Amniotic stem cell (primary cell): ENCODE data around the gene CEP170B.
"Not testable (repeated sequence)": the region's sequence is repeated elsewhere in the genome, so short reads cannot be mapped to it uniquely, and the experiment has no call there.

Experiments used
- DNase-seq: peaks from one replicate; lab custom pipeline; 2025; lab: John Stamatoyannopoulos, UW

The CEP170B gene

DNA sequence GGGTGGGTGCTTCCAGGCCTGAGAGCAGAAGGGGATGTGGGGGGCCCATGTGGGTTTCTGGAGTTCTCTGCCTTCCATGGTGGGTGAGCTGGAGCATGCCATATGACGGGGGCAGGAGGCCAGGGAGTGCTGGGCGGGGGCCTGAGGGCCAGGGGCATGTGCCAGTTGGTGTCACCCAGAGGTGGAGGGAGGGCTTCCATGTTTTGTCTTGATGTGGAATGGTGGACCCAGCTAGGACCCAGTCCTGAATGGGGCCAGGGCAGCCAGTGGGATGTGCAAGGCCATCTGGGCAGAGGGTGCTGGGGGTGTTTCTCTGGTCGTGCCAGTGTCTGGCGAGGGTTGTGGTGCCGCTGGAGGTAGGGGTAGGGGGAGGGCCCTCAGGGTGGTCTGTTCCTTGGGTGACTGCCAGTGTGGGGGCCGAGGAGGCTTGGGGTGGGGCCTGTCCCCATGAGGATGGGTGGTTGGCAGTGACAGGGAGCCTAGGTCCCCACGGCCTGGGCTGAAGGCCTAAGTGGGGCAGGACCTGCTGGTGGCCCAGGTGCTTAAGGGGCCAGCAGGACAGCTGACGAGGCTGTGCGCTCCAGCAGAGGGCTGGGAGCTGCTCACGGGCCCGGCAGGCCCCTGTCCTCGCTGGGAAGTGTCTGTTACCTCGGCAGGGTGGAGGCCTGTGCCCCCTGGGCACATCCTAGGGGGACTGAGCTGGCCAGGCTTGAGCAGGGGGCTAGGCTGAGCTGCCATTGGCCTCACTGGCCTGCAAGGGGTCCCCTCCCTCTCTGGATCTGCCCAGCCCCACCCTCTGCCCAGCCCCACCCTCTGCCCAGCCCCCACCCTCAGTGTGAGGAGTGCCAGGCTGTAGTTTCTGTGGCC lies 26.8 kb downstream of the CEP170B start:
- no peak for DNase-seq

DNA sequence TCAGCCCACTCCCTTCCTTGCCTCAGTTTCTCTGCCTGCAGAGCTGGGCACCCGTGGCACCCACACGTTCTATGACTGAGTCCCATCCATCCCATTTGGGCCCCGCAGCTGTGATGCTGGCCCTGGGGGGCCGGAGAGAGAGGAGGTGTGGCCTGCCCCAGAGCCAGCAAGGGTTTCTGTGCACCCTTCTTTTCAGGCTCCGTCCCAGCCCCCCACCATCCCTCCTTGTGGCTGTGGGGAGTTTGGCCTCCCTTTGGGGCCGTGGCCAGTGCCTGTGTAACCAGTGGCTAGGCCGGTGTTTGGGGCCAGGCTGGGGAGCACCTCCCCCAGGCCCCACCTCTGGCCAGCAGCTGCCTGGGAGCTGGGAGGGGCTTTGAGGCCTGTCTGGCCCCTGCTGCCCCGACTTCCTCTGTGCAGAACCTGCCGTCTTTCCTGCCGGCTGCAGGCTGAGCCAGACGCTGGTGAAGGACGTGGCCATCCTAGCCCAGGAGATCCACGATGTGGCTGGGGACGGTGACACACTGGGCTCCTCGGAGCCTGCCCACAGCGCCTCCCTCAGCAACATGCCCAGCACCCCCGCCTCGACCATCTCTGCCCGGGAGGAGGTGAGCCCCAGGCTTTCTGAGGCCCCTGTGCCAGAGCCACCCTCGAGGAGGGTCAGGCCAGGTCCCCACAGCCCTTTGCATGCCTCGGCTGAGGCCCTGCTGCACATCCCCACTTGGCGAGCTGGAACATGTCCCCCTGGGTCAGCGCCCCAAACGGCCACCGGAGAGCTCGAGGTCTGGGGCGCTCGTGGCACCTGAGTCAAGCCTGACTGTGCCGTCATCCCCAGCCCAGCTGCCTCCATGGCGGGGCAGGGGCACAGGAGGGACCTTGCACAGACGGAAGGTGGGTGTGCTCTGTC lies 27.7 kb downstream of the CEP170B start:
- no peak for DNase-seq

DNA sequence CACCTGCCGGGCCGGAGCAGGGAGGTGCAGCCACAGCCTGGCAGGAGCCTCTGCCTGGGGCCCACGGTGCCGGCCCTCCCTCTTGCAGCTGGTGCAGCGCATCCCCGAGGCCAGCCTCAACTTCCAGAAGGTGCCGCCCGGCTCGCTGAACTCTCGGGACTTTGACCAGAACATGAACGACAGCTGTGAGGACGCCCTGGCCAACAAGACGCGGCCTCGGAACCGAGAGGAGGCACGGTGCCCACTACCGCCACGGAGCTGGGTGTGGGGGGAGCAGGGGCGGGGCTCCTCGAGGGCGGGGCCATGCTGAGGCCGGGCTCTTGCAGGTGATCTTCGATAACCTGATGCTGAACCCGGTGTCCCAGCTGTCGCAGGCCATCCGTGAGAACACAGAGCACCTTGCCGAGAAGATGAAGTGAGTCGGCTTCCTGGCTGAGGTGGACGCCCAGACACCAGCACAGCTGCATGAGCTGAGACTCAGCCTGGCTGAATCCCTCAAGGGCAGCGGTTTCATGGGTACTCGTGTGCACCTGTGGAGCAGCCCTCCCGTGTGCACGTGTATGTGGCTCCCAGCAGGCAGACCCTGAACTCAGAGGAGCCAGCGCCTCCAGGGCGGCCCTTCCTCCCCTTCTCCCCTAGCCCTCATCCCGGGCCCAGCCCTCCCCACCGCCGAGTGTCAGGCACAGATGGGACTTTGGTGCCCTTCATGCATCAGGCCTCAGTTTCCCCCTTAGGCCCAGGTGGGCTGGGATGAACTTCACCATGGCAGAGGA lies 28.6 kb downstream of the CEP170B start:
- no peak for DNase-seq

DNA sequence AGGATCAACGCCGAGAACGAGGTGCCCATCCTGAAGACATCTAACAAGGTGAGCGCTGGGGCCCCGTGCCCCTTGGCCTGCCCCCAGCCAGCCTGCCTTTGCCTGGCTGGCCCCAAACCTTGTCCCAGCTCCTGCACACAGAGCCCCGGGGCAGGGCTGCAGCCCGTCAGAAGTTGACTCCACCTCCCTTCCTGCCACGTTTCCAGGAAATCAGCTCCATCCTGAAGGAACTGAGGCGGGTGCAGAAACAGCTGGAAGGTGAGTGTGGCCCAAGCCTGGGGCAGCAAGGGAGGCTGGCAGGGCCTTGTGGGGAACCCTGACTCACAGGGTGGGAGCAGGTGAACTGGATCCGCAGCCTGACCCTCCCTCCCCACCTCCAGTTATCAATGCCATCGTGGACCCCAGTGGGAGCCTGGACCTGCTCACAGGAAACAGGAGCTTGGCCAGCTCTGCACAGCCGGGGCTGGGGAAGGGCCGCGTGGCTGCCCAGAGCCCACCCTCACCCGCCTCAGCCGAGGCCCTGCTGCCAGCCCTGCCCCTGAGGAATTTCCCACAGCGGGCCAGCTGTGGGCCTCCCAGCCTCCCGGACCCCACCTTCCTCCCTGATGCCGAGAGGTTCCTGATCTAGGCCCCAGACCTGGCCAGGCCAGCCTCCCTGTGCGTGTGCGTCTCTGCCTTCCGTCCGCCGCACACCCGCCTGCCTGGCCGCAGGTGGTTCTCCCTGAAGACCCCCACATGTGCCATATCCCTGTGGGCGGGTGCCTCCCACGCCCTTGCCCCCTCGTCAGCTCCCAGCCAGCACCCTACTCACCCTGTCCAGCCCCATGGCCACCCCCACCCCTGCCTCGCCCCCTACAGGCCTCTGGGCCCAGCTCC lies 29.5 kb downstream of the CEP170B start:
- no peak for DNase-seq

DNA sequence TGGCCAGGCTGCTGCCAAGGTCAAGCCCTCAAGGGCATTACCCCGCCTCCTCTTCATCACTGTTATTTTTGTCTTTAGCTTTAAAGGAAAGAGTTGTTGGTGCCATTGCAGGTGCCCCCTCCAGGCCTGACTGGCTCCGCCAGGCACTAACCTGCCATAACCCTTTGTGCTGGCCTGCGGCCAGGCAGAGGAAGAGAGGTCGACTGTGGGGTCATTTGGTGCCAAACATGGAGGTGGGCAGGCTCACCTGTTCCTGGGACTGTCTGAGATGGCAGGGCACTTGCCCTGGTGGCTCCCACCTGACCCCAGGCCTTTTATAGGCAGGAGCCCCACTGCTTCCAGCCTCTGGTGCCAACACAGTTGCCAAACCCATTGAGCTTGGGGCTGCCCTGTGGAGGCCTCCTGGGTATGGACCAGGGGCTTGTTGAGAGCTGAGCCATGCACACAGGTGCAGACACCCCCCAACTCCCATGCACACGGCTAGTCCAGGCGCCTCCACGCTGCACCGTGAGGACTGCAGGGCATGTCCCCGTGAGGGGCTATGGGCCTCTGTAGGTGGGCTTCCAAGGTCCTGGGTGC lies 30.2 kb downstream of the CEP170B start:
- DNase-seq, result no peak

DNA sequence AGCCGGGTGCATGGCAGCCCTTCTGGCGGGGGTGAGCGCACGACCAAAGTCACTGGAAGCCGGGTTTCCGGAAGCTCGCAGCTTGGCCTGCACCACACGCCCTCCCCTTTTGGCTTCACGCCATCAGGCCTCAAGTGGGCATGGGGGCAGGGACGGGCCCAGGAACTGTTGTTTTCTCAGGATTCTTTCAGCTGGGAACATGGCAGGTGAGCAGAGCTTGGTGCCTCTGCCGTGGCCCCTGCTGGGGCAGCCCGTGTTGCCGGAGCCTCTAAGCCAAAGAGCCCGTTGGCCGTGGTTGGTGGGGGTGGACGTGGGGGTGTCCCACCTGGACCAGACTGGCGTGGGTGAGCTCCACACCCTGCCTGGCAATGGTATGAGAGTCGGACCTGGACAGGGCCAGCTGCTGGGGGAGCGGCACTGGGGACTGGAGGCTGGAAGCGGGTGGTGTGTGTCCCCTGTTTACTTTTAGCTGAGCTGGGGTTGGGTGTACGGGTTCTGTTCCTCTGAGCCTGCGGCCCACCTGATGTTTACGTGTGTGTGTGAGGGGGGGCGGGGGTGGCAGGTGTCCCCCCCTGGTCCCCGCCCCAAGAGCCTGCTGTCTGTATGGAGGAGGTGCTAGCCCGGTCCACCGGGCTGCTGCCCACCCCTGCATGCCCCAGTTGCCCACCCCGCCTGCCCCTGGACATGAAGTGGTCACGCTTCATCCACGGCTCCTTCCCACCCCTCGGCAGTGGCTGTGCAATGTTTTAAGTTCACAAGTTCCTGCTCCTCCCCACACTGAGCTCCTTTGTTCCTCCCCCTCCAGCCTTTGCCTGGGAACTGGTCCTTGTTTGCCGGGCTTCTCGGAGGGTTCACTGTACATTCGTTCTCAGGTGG lies 31.0 kb downstream of the CEP170B start:
- DNase-seq, result no peak

DNA sequence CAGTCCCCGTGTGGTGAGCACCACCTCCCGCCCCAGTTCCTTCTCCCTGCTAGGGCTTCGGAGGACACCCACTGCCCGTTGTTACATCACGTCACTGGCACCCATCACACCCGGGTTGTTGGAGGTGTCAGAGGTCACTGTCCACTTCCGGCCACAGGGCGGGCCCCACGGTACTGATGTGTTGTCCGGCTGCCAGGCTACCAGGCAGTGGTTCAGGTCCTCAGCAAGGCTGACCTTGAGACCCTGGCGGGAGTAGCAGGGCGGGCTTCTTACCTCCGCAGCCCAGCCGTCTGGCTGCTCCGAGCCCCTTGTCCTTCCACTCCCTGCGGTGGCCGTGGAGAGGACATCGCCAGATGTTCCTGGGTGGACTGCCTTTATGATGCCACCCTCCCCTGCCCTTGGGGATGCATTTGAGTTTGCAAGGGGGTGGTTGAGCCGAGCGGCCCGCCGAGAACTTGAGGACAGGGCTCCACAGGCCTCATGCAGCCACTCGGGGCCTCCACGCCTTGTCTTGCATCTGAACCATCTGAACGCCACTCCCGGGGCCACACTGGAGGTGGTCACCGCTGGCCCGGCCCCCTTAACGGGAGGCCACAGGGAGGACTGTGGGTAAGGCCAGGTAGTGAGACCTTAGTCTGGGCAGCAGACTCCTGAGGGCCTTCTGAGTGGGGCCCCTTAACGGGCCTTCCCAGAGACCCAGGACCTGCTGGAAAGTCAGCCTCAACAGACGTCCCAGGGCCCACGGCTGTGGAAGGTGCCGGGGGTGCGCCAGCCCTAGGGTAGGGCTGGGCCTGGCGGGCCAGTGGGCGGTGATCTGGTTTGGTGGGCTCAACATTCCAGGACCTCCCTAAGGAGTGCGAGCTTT lies 32.5 kb downstream of the CEP170B start:
- no peak for DNase-seq

DNA sequence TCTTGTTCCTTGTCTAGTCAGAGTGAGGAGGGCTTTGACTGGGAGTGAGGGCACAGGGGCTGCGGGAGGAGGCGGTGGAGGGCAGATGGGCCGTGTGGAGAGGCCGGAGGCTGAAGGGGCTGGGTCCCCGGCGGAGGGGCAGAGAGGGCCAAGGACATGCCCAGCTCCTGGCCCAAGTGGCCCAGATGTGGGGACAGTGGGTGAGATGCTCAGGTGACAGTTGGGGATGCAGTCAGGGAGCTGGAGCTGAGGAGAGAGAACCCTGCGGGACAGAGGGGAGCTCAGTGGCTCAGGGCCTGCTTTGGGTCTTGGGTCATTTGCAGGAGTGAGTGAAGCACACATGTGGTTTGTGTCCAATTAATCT lies 33.1 kb downstream of the CEP170B start:
- DNase-seq, result no peak

DNA sequence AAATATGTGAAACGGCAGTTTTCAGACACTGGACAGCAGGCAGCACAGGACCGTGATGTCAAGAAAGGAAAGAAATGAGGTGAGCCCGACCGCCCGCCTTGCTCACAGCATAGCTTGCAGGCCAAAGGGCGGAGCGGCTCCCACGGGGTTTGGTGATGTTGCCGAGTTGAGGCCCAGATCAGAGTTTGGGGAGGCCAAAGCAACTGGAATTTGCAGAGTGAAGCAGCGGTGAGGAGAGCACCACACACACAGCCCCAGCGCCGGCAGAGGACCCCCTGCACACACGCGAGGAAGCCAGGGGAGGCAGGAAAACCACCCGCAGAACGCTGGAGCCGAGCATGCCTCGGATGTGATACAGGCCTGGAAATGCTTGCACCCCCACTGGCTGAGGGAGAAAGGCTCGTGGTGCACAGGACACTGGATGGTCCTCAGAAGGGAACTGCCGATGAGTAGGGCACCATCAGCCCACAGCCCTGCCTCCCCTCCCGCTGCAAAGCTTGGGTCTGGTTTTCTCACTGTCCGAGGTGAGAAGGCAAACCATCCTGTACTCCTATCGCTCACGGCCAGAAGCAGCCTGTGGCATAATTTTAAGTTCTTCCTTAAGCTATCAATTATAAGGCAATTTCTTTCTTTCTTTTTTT lies 33.9 kb downstream of the CEP170B start:
- no peak for DNase-seq

DNA sequence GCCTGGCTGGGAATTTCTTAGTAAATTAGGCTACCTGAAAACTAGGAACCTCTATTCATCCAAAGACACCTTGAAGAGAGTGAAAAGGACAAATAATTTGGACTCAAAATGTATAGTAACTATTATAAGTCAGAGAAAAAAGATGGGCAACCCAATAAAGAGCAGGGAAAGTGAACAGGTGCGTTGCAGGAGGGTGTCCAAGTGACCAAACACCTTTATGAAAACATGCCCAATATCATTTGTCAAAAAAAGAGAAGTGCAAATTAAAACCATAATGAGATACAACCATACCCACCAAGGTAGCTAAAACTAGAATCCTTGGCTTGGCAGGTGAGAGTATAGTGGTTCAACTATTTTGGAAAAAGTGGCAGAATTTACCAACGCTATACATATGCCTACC lies 34.7 kb downstream of the CEP170B start:
- DNase-seq, result no peak

DNA sequence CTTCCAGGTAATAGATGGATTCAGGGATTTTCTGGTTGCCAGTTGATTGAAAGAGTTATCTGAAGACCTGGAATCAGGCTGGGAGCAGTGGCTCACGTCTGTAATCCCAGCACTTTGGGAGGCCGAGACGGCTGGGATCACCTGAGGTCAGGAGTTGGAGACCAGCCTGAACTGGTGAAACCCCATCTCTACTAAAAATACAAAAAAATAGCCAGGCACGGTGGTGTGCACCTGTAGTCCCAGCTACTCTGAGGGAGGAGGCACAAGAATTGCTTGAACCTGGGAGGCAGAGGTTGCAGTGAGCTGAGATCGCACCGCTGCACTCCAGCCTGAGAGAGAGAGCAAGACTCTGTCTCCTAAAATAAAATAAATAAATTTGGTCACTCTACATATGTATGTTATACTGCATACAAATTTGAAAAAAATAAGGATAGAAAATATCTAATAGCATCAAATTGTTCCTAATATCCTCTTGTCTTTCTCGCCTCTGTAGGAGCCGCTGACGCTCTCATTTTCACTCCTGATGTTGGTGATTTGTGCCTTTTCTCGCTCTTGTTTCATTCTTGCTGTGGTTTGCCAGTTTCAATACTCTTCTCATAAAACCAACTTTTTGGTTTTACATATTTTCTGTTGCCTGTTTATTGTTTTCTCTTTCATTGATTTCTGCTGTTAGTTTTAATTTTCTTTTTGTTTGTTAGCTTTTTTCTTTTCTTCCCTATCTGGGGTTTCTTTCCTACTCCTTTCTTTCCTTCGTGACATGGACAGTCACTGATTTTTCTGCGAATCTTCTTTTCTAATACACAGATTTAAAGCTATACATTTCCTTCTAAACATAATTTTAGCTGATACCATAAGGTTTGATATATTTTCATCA lies 35.8 kb downstream of the CEP170B start:
- DNase-seq, result no peak

DNA sequence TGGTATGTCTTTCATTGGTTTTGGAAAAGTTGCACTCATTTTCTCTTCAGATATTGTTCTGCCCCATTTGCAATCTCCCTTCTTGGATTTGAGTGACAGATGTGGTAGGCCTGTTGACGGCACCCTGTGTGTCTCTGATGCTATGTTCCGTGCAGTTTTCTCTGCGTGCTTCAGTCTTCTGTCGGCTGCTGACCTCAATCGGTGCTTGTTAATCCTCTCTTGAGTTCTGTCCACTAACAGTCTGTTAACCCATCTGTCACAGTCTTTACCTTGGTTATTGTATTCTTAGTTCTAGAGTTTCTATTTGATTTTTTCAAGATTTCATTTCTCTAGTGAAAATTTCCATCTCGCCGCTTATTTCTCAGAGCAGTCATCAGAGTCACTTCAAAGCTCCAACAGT lies 38.9 kb downstream of the CEP170B start:
- no peak for DNase-seq

DNA sequence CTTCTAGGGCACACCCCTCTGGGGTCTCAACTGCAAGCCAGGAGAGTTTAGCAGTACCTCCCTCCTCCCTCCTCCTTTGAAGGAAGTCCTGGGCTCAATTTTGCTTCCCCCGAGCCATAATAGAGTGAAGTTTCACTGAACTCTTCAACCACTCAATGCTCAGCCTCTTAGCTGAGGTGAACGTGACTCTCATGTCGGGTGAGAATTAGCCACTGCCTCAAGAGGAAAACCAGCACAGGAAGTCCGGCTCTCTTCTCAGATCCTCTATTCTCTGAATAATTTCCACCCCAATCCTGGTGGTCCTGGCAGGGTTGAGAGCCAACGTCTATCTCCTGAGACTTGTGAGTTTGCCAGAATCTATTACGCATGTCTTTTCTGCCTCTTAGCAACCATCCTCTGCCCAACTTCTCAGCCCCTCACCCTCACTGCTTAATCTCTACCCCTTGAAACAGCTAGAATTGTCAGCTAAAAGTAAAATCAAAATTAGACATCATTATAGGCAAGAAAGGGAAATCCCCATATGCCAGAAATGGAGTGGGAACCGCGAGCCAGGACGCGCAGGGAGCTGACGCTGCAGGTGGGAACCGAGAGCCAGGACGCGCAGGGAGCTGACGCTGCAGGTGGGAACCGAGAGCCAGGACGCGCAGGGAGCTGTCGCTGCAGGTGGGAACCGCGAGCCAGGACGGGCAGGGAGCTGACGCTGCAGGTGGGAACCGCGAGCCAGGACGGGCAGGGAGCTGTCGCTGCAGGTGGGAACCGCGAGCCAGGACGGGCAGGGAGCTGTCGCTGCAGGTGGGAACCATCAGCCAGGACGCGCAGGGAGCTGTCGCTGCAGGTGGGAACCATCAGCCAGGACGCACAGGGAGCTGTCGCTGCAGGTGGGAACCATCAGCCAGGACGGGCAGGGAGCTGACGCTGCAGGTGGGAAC lies 39.8 kb downstream of the CEP170B start:
- not testable (repeated sequence) for DNase-seq

DNA sequence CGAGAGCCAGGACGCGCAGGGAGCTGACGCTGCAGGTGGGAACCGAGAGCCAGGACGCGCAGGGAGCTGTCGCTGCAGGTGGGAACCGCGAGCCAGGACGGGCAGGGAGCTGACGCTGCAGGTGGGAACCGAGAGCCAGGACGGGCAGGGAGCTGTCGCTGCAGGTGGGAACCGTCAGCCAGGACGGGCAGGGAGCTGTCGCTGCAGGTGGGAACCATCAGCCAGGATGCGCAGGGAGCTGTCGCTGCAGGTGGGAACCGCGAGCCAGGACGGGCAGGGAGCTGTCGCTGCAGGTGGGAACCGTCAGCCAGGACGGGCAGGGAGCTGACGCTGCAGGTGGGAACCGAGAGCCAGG lies 40.5 kb downstream of the CEP170B start:
- not testable (repeated sequence) for DNase-seq

DNA sequence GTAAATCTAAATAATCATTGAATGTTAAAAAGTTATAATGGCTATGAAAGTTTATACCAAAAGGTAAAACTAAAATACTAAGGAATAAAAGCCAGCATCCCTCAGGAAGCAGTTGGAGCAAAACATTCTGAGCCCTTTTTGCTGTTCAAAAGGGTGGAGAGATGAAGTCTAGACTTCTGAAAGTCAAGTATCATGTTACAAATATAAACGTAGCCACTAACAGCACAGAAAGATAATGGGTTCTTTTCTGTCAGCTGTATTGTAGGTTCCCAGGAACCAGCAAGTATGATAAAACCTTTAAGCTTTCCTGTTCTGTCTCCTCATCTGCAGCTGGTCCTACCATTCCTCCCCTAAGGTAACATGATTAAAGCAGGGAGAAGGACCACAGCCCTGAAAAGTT lies 43.2 kb downstream of the CEP170B start:
- no peak for DNase-seq

DNA sequence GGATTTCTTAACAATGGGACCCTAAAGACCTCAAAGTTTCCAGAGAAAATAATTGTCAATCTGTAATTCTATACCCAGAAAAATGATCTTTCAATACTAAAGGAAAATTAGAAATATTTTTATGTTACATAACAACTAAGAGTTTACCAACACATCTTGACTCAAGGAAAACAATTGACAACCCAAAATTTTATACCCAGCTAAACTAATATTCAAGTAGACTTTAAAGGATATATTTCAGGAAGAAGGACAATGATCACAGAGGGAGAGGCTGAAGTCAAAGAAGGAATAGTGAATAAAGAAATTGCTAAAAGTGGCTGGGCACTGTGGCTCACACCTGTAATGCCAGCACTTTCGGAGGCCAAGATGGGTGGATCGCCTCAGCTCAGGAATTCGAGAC lies 47.0 kb downstream of the CEP170B start:
- DNase-seq, result no peak

DNA sequence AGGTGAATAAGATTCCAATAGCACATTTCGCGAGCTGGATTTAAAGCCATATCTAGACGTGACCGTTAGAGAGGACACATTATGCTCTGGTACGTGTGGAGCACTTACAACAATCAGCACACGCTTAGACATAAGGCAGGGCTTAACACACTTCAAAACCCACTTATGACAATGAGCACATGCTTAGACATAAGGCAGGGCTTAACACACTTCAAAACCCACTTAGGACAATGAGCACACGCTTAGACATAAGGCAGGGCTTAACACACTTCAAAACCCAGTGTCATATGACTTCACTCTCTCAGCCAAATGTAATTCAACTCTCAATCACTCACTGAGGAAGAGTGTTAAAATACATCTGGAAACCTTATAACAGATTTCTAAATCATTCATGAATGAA lies 48.4 kb downstream of the CEP170B start:
- DNase-seq, result no peak
